Osteocyte (in vitro differentiated cells): Measurements from ENCODE around the gene CAPN13. TPM values are rescaled to one million over a fixed set of nuclear protein-coding genes. Genes with fewer than 3 reads are reported as not detected.

Experiments
- DNase-seq: peaks from one replicate; pipeline ENCODE4 v3.0.0; 2021; ENCODE audit warnings: mixed read lengths; ENCODE audit not compliant: unreplicated experiment; ENCODE audit errors: extremely low spot score
- H3K27ac Mint-ChIP-seq: one replicate; pipeline ENCODE4 v1.8.0; 2021; ENCODE audit warnings: mild to moderate bottlenecking, mixed read lengths; ENCODE audit not compliant: unreplicated experiment
- H3K27me3 Mint-ChIP-seq: one replicate; pipeline ENCODE4 v1.8.0; 2021; ENCODE audit warnings: mixed read lengths; ENCODE audit not compliant: unreplicated experiment
- H3K36me3 Mint-ChIP-seq: one replicate; pipeline ENCODE4 v1.8.0; 2021; ENCODE audit warnings: mixed read lengths; ENCODE audit not compliant: unreplicated experiment
- H3K4me1 Mint-ChIP-seq: one replicate; pipeline ENCODE4 v1.8.0; 2021; ENCODE audit warnings: mixed read lengths; ENCODE audit not compliant: unreplicated experiment
- H3K4me3 Mint-ChIP-seq: one replicate; pipeline ENCODE4 v1.8.0; 2021; ENCODE audit warnings: mild to moderate bottlenecking, moderate library complexity, mixed read lengths; ENCODE audit not compliant: unreplicated experiment
- H3K9me3 Mint-ChIP-seq: one replicate; pipeline ENCODE4 v1.8.0; 2021; ENCODE audit warnings: mixed read lengths; ENCODE audit not compliant: unreplicated experiment
- total RNA-seq: library from RNA; stranded (reverse); gene quantifications from 2 replicates; pipeline ENCODE4 v1.2.1, GENCODE V29; 2021
- TF ChIP-seq, protein P1 (sequence below): fragments of 200-600 bp; sonication (generic); IDR thresholded peaks from 2 replicates; pipeline ENCODE4 v1.5.0; 2021; ENCODE audit warnings: antibody characterized with exemption, mild to moderate bottlenecking, moderate library complexity

The CAPN13 gene
- total RNA-seq, 1 donor from 2014 or later, result not detected

DNA sequence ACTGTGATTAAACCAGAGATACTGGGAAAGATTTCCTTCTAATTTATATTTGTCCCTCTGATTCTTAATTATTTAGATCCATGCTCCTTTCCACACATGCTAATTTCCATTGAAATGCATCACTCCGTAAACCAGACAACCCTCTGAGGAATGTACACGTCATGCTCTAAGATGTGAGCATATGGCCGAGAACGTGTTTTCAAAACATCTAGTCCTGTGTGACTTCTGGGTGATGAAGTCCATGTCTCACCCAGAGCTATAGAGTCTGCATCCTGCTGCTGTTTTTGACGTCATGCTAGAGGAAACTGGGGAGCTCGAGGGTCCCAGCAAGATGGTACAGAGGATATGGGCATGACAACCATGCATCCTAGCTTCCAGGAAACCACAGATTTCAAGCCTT is 53.6 kb downstream of the CAPN13 start:
- Mint-ChIP-seq H3K4me1 (peaks cover 4% of the 10 kb centered on the region), H3K9me3 (no peaks in the 10 kb centered on the region), H3K4me3 (no peak overlapping the region), H3K27ac (no peak overlapping the region), H3K36me3 (no peaks in the 10 kb centered on the region), H3K27me3 (peaks cover 8% of the 10 kb centered on the region)
- no peak for DNase-seq
- TF ChIP-seq, protein P1, sequence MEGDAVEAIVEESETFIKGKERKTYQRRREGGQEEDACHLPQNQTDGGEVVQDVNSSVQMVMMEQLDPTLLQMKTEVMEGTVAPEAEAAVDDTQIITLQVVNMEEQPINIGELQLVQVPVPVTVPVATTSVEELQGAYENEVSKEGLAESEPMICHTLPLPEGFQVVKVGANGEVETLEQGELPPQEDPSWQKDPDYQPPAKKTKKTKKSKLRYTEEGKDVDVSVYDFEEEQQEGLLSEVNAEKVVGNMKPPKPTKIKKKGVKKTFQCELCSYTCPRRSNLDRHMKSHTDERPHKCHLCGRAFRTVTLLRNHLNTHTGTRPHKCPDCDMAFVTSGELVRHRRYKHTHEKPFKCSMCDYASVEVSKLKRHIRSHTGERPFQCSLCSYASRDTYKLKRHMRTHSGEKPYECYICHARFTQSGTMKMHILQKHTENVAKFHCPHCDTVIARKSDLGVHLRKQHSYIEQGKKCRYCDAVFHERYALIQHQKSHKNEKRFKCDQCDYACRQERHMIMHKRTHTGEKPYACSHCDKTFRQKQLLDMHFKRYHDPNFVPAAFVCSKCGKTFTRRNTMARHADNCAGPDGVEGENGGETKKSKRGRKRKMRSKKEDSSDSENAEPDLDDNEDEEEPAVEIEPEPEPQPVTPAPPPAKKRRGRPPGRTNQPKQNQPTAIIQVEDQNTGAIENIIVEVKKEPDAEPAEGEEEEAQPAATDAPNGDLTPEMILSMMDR, result no peak

DNA sequence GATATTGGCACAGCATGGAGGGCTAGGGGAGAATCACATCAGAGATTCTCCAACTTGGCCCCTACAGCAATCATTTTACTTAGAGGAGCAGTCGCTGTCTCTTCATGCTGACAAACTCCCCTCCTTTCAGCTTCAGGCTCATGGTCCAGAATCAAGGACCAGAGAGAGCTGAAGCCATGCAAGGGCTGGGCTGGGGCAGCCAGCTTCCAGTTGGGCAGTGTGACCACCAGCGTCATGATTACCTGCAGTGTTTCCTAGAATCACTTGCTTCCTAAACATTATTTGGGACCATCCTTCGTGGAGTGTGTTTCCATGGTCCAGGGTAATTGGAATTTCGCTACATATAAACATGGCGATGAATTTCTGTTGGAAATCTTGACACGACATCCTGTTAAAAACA is 54.4 kb downstream of the CAPN13 start:
- no peak overlapping the region for H3K4me3 Mint-ChIP-seq

DNA sequence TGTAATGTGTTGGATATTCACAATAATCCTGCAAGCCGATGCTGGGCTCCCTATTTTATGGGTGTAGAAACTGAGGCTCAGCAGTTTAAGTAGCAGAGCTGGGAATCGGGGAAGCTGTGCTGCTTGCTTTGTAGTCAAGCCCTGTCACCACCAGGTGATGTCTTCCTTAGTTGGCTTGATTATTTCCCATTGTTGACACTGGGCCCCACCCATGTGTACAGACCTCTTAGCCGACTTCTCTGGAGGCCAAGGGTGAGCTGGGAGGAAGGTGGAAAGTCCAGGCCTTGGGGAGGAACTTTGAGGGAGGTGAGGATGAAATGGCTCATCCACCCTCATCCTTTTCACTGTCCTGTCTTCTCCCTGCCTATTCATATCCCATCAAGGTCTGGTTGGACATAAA is 60.0 kb downstream of the CAPN13 start:
- DNase-seq, result no peak
- H3K9me3 Mint-ChIP-seq, result no peaks in the 10 kb centered on the region
- H3K4me3 Mint-ChIP-seq, result no peak overlapping the region
- H3K27me3 Mint-ChIP-seq, result peaks cover 3% of the 10 kb centered on the region
- no peaks in the 10 kb centered on the region for H3K36me3 Mint-ChIP-seq
- no peak overlapping the region for H3K27ac Mint-ChIP-seq
- TF ChIP-seq, protein P1, result no peak
- H3K4me1 Mint-ChIP-seq, result no peaks in the 10 kb centered on the region

More for the DNA sequence above, 54.4 kb downstream of the CAPN13 start:
- H3K9me3 Mint-ChIP-seq, result no peaks in the 10 kb centered on the region
- H3K27ac Mint-ChIP-seq, result no peak overlapping the region
- DNase-seq, result no peak
- H3K36me3 Mint-ChIP-seq, result no peaks in the 10 kb centered on the region
- peaks cover 5% of the 10 kb centered on the region for H3K27me3 Mint-ChIP-seq
- TF ChIP-seq, protein P1, result no peak
- H3K4me1 Mint-ChIP-seq, result peaks cover 4% of the 10 kb centered on the region

DNA sequence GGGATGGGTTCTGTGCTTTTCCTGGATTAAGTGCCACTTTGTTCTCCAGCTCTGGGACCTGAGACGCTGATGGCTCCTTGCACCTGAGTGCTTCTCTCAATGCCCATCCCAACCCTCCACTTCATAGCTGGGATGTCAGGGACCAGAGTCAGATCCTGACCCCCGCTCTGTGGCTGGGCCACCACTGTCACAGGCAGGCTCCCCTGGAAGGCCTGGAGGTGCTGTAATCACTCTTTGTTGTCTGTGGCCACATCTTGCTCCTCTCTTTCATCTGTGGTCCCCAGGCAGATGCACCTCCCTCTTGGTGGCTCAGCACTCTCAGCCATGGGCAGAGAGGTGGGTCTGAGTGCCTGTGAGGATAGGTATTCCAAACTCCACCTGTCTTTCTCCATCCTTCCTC is 62.4 kb downstream of the CAPN13 start:
- TF ChIP-seq, protein P1, result no peak
- peaks cover 3% of the 10 kb centered on the region for H3K27me3 Mint-ChIP-seq
- H3K36me3 Mint-ChIP-seq, result no peaks in the 10 kb centered on the region

DNA sequence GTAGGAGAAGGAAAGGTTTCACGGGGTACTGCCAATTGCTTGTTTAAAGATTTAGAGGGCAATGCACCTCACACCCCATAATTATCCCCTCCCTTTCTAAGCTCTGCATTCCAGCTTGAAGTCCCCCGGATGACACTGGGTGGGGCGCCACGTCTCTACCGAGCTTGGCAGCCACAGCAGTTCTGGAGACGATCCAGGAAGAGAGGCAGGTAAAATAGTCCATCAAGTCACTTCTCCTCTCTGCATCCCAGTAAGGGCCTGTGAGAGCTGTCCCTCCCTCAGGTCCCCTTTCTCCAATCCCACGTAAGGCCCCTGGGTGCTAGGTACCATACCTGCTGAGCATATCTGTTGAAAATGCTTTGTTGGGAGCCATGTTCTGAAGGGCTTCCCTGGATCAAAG is 65.7 kb downstream of the CAPN13 start:
- Mint-ChIP-seq H3K27ac (no peak overlapping the region), H3K9me3 (no peaks in the 10 kb centered on the region), H3K4me1 (no peaks in the 10 kb centered on the region), H3K27me3 (no peaks in the 10 kb centered on the region), H3K36me3 (no peaks in the 10 kb centered on the region), H3K4me3 (no peak overlapping the region)
- no peak for DNase-seq
- TF ChIP-seq, protein P1, result no peak

More for the DNA sequence above, 62.4 kb downstream of the CAPN13 start:
- H3K27ac Mint-ChIP-seq, result no peak overlapping the region
- H3K9me3 Mint-ChIP-seq, result no peaks in the 10 kb centered on the region
- no peak for DNase-seq
- no peaks in the 10 kb centered on the region for H3K4me1 Mint-ChIP-seq
- no peak overlapping the region for H3K4me3 Mint-ChIP-seq
